ENCODE data around the gene ALG10. TPM values are rescaled to one million over a fixed set of nuclear protein-coding genes. Genes with fewer than 3 reads are reported as not detected.
"Not testable (repeated sequence)": the region's sequence is repeated elsewhere in the genome, so short reads cannot be mapped to it uniquely, and the experiment has no call there.

Gene ALG10
- total and polyA plus RNA-seq, 3 donors from 2014 or later, result 9.4 to 17.7 (median 17.7) TPM

DNA sequence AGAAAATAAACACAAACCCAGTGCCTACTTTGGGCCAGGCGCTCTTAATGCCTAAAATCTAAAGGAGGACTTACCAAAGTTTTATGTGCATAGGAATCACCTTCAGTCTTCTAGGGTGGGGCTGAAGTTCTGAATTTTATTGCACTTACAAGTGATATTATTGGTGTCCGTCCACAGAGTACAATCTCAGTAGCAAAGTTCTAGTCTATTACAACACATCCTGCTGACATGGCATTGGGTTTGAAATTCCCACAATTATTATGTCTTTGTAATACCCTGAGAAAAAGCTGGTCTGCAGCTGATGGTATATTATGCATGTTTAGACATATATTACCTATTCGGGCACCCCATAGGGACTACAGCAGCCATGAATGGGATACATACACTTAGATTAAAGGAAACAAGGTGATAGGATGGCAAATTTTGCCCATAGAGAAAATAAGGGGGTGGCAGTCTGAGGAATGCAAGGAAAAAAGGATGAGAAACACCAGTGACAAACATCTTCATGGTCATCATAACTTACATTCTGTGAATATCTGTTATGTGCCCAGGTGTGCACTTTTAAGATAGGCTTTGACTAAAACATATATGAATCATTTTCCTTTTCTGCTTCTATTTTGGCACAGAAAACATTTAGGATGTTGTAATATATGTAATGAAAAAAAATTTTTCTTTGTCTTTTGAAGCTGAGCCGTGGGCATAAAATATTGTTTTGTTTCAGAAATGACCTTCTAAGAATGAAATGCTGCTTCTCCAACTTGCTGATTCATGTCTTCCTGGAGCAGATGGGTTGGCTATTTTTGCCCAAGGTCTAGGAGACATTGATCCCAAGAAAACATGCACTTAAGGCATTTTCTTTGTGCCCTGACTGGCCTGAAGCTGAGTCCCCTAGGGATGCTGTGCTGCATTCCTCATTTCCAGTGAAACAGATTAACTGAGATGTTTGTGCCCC lies 27.2 kb upstream of the ALG10 start:
- Histone ChIP-seq H3K4me1 (no peaks in the 10 kb centered on the region), H3K4me3 (no peak overlapping the region), H3K36me3 (ENCODE audit: low read depth, missing control alignments) (no peaks in the 10 kb centered on the region), H3K9me3 (no peaks in the 10 kb centered on the region), H3K27ac (no peak overlapping the region), H3K27me3 (no peaks in the 10 kb centered on the region)
- no peak for DNase-seq
- WGBS, 2 donors, result 87 to 89% methylated on average over 4 of the region's 4 CpGs
- intact Hi-C loops (cut with DNase I; ENCODE audit: low total_unique reads), result no loop called here
- no peak for TF ChIP-seq POLR2A (IDR thresholded peaks at IDR 0.05)
- TF ChIP-seq CTCF (IDR thresholded peaks at IDR 0.05), result no peak

GRCh38 chr12:34008835-34009234 lies 13.5 kb upstream of the ALG10 start:
- DNase-seq; H3K4me1 ChIP-seq; H3K27ac ChIP-seq; intact Hi-C loops (cut with DNase I; ENCODE audit: low total_unique reads); H3K4me3 ChIP-seq; H3K9me3 ChIP-seq; H3K36me3 ChIP-seq (ENCODE audit: low read depth, missing control alignments); H3K27me3 ChIP-seq: not testable (repeated sequence)

DNA sequence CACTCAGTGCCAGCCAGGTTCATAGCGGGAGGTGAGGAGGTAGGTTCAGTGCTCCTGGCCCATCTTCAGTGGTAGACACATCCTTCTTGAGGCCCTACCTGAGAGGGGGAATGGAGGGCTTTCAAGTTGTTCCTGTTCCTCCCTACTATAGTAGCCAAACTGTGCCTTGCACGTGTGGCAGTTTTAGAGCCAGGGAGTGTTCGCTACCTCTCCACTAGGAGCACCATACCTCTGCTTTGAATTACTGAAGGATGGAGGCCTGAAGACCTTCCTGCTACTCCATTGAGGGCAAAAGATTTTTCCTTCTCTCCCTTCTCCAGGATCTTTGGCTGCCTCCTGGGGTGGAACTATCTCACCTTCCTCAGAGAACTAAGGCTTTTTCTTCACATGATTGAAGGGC lies 5.9 kb upstream of the ALG10 start:
- no peak overlapping the region for H3K27ac ChIP-seq
- no peak for TF ChIP-seq POLR2A (IDR thresholded peaks at IDR 0.05)
- DNase-seq, result no peak
- no peak overlapping the region for H3K4me3 ChIP-seq
- intact Hi-C loops (cut with DNase I; ENCODE audit: low total_unique reads), result no loop called here
- no peaks in the 10 kb centered on the region for H3K9me3 ChIP-seq
- no peaks in the 10 kb centered on the region for H3K36me3 ChIP-seq (ENCODE audit: low read depth, missing control alignments)
- H3K27me3 ChIP-seq, result no peaks in the 10 kb centered on the region
- 84 to 90% methylated on average over 3 of the region's 3 CpGs for WGBS, 2 donors
- no peaks in the 10 kb centered on the region for H3K4me1 ChIP-seq

DNA sequence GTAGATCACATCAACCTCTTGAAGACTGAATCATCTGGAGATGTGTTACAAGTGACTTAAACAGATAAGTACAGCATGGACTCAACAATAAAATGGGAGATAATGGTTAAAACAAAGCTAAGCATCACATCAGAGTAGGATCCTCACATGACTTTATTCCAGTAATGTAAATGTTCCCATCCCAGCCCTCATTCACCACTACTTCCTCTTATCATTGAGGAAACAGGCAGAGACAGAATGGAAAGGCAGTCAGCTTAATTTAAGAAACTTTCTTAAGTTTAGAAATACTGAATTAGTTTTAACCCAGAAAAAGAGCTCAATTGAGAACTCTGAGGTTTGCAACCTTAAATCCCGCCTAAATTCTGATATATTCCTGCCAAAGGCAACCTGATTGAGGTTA lies 1.2 kb upstream of the ALG10 start:
- H3K27ac ChIP-seq, result no peak overlapping the region
- no peaks in the 10 kb centered on the region for H3K9me3 ChIP-seq
- WGBS, 2 donors, result 68 to 73% methylated on average over 1 of the region's 1 CpG
- H3K27me3 ChIP-seq, result no peaks in the 10 kb centered on the region
- intact Hi-C loops (cut with DNase I; ENCODE audit: low total_unique reads), result loop anchor here (10.0 kb wide), 1 partner anchor 1266 kb away; the partner anchor contains the start of gene YARS2
- no peaks in the 10 kb centered on the region for H3K36me3 ChIP-seq (ENCODE audit: low read depth, missing control alignments)
- TF ChIP-seq POLR2A (IDR thresholded peaks at IDR 0.05) (no peak), CTCF (IDR thresholded peaks at IDR 0.05) (no peak)
- peaks cover 5% of the 10 kb centered on the region for H3K4me1 ChIP-seq
- H3K4me3 ChIP-seq, result no peak overlapping the region
- DNase-seq, result no peak

- not testable (repeated sequence) for H3K4me1 ChIP-seq; H3K4me3 ChIP-seq; DNase-seq; H3K27ac ChIP-seq; H3K9me3 ChIP-seq; H3K27me3 ChIP-seq; H3K36me3 ChIP-seq (ENCODE audit: low read depth, missing control alignments)
- WGBS, 2 donors, result 78 to 95% methylated on average over 2 of the region's 2 CpGs
- intact Hi-C loops (cut with DNase I; ENCODE audit: low total_unique reads), result loop anchor here (10.0 kb wide), 1 partner anchor 1273 kb away; the partner anchor contains the start of gene YARS2
These were observed 5.4 kb downstream of the ALG10 start for GRCh38 chr12:34027661-34028060.

- DNase-seq, result no peak
- WGBS, 2 donors, result 87 to 94% methylated on average over 4 of the region's 4 CpGs
- Histone ChIP-seq H3K27me3 (no peaks in the 10 kb centered on the region), H3K9me3 (no peaks in the 10 kb centered on the region), H3K36me3 (ENCODE audit: low read depth, missing control alignments) (no peaks in the 10 kb centered on the region), H3K4me1 (no peaks in the 10 kb centered on the region), H3K27ac (no peak overlapping the region), H3K4me3 (no peak overlapping the region)
- TF ChIP-seq CTCF (IDR thresholded peaks at IDR 0.05) (no peak), POLR2A (IDR thresholded peaks at IDR 0.05) (no peak)
- intact Hi-C loops (cut with DNase I; ENCODE audit: low total_unique reads), result no loop called here
These were observed 8.3 kb downstream of the ALG10 start for GRCh38 chr12:34030591-34030990.

Data from testis (tissue), 3 donors.